NB4 (cell line): ENCODE data around the gene TCERG1L.

ENCODE experiments used
- DNase-seq: peaks from one replicate; pipeline ENCODE4 v3.0.0; 2010; ENCODE audit warnings: low read depth
- H3K4me3 ChIP-seq: one replicate; pipeline ENCODE4 v1.5.1; 2011; ENCODE audit warnings: mild to moderate bottlenecking, low read depth, low read length, moderate library complexity
- MYC ChIP-seq: IDR thresholded peaks from 2 replicates; pipeline ENCODE4 v1.6.1; 2011; ENCODE audit warnings: low read depth, low read length
- POLR2A ChIP-seq: IDR thresholded peaks from 2 replicates; pipeline ENCODE4 v1.6.1; 2011; ENCODE audit warnings: mild to moderate bottlenecking; ENCODE audit not compliant: insufficient read length; ENCODE audit errors: extremely low read depth
- TF ChIP-seq, protein P1 (sequence below): IDR thresholded peaks from 2 replicates; pipeline ENCODE4 v1.6.1; 2011; ENCODE audit warnings: low read depth, low read length
- TF ChIP-seq, protein P2 (sequence below): IDR thresholded peaks from one replicate; pipeline ENCODE4 v1.5.1; 2012; ENCODE audit warnings: low read depth, low read length

Gene TCERG1L

DNA sequence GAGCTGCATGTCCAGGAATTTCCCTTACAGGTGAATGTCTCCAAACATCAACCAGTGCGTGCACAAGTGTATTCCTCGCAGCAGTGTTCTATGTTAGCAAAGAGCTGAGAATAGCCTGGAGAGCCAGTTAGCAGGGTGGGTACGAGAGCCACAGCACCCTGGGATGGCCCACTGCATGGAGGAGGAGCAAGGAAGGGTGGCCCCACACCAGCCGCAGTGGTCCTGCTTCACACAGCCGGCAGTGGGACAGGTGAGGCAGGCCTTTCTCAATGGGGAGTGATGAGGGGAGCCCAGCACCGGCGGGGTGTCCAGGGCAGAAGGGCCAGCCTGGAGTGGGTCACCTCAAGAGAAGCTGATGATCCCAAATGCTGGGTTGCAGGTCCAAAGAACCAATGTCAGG is 240.7 kb downstream of the TCERG1L start:
- DNase-seq = no peak
- H3K4me3 ChIP-seq = no peak overlapping the region
- TF ChIP-seq POLR2A = no peak
- TF ChIP-seq MYC = no peak
- TF ChIP-seq, protein P1, sequence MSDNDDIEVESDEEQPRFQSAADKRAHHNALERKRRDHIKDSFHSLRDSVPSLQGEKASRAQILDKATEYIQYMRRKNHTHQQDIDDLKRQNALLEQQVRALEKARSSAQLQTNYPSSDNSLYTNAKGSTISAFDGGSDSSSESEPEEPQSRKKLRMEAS = no peak
- TF ChIP-seq, protein P2, sequence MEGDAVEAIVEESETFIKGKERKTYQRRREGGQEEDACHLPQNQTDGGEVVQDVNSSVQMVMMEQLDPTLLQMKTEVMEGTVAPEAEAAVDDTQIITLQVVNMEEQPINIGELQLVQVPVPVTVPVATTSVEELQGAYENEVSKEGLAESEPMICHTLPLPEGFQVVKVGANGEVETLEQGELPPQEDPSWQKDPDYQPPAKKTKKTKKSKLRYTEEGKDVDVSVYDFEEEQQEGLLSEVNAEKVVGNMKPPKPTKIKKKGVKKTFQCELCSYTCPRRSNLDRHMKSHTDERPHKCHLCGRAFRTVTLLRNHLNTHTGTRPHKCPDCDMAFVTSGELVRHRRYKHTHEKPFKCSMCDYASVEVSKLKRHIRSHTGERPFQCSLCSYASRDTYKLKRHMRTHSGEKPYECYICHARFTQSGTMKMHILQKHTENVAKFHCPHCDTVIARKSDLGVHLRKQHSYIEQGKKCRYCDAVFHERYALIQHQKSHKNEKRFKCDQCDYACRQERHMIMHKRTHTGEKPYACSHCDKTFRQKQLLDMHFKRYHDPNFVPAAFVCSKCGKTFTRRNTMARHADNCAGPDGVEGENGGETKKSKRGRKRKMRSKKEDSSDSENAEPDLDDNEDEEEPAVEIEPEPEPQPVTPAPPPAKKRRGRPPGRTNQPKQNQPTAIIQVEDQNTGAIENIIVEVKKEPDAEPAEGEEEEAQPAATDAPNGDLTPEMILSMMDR = no peak

DNA sequence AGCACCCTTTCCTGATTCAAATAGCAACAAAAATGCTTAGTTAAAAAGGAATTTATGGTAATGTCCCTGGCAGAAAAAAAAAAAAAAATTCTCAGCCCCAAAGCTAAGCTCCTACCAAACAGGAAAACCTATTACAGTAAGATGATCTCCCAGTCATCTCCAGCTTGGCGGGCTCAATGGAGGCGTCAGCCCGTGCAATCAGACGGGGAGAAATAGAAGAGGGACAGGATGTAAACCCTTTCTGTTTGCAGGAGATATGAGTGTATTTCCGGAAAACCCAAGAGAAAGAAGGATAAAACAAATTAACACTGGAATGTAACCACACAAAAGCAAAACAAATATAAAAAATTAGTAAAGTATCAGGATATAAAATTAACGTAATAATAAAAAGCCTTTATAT is 242.8 kb downstream of the TCERG1L start:
- TF ChIP-seq POLR2A = no peak
- TF ChIP-seq, protein P1 = no peak
- TF ChIP-seq MYC = no peak
- TF ChIP-seq, protein P2 = no peak
- no peak overlapping the region for H3K4me3 ChIP-seq
- DNase-seq = no peak

DNA sequence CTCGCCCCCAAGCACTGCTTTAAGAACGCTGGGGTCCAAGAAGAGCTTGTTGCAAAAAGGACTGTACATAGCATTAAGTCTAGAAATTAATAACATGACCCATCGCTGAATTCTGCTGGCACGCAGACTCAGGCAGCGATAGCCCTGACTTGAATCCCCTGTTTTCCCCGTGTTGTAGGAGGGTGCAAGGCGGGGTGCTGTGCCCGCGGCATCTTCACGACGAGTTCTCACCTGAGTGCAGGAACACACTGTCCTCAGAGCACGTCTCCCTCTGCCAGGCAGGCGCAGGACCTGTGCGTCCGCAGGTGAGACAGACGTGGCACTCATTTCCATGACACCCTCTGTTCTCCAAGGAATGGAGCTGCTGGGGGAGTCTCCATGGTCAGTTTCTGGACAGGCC is 243.2 kb downstream of the TCERG1L start:
- H3K4me3 ChIP-seq = no peak overlapping the region
- TF ChIP-seq, protein P2 = no peak
- TF ChIP-seq MYC = no peak
- no peak for TF ChIP-seq POLR2A
- TF ChIP-seq, protein P1 = no peak
- no peak for DNase-seq

DNA sequence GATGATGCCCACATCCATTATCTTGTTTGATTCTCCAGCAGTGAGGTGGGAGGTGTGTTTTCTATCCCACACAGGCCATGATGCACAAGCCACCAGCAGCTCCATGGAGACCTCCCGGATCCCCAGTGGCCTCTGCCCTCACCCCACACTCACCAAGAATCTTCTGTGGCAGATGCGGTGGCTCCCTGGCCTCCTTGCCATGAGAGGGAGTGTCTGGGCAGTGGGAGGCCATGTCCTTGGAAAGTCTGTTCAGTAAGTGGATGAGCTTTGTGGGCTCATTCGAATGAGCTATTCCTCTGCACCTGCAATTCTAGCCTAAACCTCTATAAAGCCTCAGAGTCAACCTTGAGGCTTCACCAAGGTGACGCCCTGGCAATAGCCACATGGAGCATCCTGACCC is 243.8 kb downstream of the TCERG1L start:
- TF ChIP-seq, protein P1 = no peak
- no peak for TF ChIP-seq MYC
- TF ChIP-seq, protein P2 = no peak
- no peak overlapping the region for H3K4me3 ChIP-seq
- DNase-seq = no peak

DNA sequence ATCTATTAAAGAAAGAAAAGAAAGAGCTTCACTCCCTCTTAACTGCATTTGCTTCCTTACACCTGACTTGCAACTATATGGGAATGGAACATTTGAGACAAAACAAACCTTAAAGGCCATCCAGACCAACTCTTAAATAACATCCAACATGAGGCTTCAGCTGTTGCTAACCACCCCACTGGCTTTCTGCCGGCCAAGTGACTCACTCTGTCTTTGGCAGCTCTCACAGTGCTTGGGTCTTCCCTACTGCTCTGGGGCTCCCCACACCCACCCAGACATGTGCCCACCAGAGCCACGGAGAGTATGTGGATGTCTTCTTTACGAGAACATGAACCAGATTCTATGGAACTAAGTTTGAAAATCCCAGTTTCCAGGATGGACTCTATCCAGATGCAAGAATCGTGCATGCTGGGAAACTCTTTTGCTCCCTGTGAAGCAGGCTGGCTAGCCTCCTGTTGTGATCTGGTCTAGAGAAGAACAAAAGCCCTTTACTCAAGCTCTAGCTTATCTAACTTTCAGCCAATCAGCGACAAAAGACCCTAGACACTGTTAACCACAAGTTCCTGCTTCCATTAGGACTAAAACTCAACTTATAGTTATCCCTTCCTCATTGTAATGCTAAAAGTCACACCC is 245.7 kb downstream of the TCERG1L start:
- peak; percentile 22 for DNase-seq
- H3K4me3 ChIP-seq = no peak overlapping the region
- no peak for TF ChIP-seq MYC
- TF ChIP-seq POLR2A = no peak
- TF ChIP-seq, protein P2 = no peak
- TF ChIP-seq, protein P1 = no peak

DNA sequence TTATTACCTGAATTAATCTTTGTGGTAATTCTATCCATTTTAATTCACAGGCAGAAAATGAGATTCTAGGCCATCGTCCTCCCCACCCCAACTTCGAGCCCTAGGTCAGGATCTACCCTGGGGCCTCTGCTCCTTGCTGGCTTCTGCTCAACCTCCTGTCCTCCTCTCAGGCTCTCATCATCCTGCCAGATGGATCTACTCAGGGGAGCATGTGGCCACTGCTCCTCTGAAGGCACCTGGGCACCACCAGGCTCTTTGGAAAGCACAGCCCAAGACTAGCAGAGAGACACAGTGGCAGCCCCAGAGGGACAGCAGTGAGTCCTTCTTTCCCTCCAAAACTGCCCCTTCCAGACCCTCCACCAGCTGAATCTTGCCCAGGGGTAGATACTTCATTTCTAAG is 248.2 kb downstream of the TCERG1L start:
- DNase-seq = no peak
- TF ChIP-seq, protein P2 = no peak
- TF ChIP-seq POLR2A (no peak), MYC (no peak)
- TF ChIP-seq, protein P1 = no peak
- no peak overlapping the region for H3K4me3 ChIP-seq
